ENCODE measurements around the gene PPP1R9B.

The PPP1R9B gene

DNA sequence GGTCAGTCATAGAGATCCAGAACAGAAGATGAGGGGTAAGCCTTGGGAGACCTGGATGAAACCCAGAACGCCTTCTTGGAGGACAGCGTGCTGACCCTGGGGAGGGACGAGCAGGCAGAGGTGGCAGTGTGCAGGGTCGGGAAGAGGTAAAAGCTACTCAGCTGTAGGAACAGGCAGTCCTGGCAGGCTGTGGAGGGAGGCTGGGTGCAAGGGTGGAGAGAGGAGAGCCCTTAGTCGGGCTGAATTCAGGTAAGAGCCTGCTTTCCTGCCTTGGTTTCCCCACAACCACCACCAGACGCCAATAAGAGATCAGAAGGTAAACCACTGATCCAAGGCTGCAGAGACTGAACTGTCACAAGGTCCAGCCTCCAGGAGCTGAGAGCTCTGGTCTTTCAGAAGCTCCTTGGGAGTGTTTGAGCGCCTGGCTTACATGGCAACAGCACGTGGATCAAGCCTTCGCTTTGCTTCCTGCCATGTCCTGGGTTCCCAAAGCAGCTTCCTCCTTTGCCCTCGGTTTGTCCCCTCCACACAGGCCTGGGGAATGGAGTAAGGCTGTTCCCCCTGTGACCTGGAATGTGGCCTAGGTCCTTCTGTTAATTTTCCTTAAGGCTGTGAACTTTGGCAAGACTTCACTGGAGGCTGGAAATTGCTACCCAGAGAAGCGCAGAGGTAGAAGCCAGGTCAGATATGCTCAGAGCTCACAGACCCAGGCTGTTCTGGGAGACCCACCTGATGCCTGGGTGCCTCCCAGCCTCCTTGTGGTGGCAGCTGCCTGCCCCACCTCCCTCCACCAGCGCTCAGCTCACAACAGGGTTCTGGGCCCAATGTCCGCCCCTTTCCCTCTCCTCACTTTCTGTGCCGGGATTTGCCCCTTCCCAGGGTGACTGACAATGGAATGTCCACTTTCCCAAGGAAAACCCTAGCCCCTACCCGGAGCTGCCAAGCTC lies 59.2 kb downstream of the PPP1R9B start:
- Histone ChIP-seq H3K9ac (ENCODE audit: low read depth, low read length) (no peak overlapping the region), H3K9me3 (ENCODE audit: control insufficient read depth, insufficient read depth, low read length) (no peaks in the 10 kb centered on the region), H3K27me3 (ENCODE audit: control insufficient read depth, insufficient read depth, low read length) (no peaks in the 10 kb centered on the region), H3K4me3 (ENCODE audit: low read depth, low read length) (no peak overlapping the region), H3K4me1 (ENCODE audit: control insufficient read depth, insufficient read depth, low read length) (no peaks in the 10 kb centered on the region), H3K36me3 (ENCODE audit: control insufficient read depth, insufficient read depth, low read length) (no peaks in the 10 kb centered on the region)

GRCh38 chr17:50090071-50090470 lies 60.4 kb downstream of the PPP1R9B start:
- H3K4me1 ChIP-seq (ENCODE audit: control insufficient read depth, insufficient read depth, low read length): no peaks in the 10 kb centered on the region
- no peak overlapping the region for H3K9ac ChIP-seq (ENCODE audit: low read depth, low read length)
- no peaks in the 10 kb centered on the region for H3K9me3 ChIP-seq (ENCODE audit: control insufficient read depth, insufficient read depth, low read length)

GRCh38 chr17:50088952-50089825 lies 61.3 kb downstream of the PPP1R9B start:
- Histone ChIP-seq H3K4me1 (ENCODE audit: control insufficient read depth, insufficient read depth, low read length) (no peaks in the 10 kb centered on the region), H3K27me3 (ENCODE audit: control insufficient read depth, insufficient read depth, low read length) (no peaks in the 10 kb centered on the region), H3K4me3 (ENCODE audit: low read depth, low read length) (no peak overlapping the region), H3K9ac (ENCODE audit: low read depth, low read length) (no peak overlapping the region), H3K36me3 (ENCODE audit: control insufficient read depth, insufficient read depth, low read length) (no peaks in the 10 kb centered on the region), H3K9me3 (ENCODE audit: control insufficient read depth, insufficient read depth, low read length) (no peaks in the 10 kb centered on the region)

More at GRCh38 chr17:50090071-50090470, 60.4 kb downstream of the PPP1R9B start:
- Histone ChIP-seq H3K27me3 (ENCODE audit: control insufficient read depth, insufficient read depth, low read length) (no peaks in the 10 kb centered on the region), H3K36me3 (ENCODE audit: control insufficient read depth, insufficient read depth, low read length) (no peaks in the 10 kb centered on the region), H3K4me3 (ENCODE audit: low read depth, low read length) (no peak overlapping the region)

GRCh38 chr17:50087912-50088405 lies 62.5 kb downstream of the PPP1R9B start:
- H3K4me3 ChIP-seq (ENCODE audit: low read depth, low read length): no peak overlapping the region
- H3K4me1 ChIP-seq (ENCODE audit: control insufficient read depth, insufficient read depth, low read length): no peaks in the 10 kb centered on the region
- H3K9ac ChIP-seq (ENCODE audit: low read depth, low read length): no peak overlapping the region
- H3K36me3 ChIP-seq (ENCODE audit: control insufficient read depth, insufficient read depth, low read length): no peaks in the 10 kb centered on the region
- no peaks in the 10 kb centered on the region for H3K9me3 ChIP-seq (ENCODE audit: control insufficient read depth, insufficient read depth, low read length)
- H3K27me3 ChIP-seq (ENCODE audit: control insufficient read depth, insufficient read depth, low read length): no peaks in the 10 kb centered on the region

- no peaks in the 10 kb centered on the region for H3K9me3 ChIP-seq (ENCODE audit: control insufficient read depth, insufficient read depth, low read length)
- no peaks in the 10 kb centered on the region for H3K4me1 ChIP-seq (ENCODE audit: control insufficient read depth, insufficient read depth, low read length)
- no peak overlapping the region for H3K9ac ChIP-seq (ENCODE audit: low read depth, low read length)
- H3K4me3 ChIP-seq (ENCODE audit: low read depth, low read length): no peak overlapping the region
- H3K36me3 ChIP-seq (ENCODE audit: control insufficient read depth, insufficient read depth, low read length): no peaks in the 10 kb centered on the region
- H3K27me3 ChIP-seq (ENCODE audit: control insufficient read depth, insufficient read depth, low read length): no peaks in the 10 kb centered on the region
These were observed 63.1 kb downstream of the PPP1R9B start for GRCh38 chr17:50087246-50087911.
